ENCODE results near the gene ZNF146. TPM values are rescaled to one million over a fixed set of nuclear protein-coding genes. Genes with fewer than 3 reads are reported as not detected.

ZNF146 gene
- total RNA-seq, 6 experiments from 2014 or later: 16.2 to 33.0 (median 27.0) TPM

Small RNA genes within 50 kb of the gene (small RNA-seq; reads per million reads assigned to genes)
- 0 reads per million in 2 experiments for gene RF00019

Other genes with a start within 250 kb of the ZNF146 start
- 10 to 100 TPM in 4 of 6 experiments, 1 to 10 TPM in 2; 8.4 to 41.9 (median 12.0) TPM for gene SDHAF1, start 219.9 kb upstream of the ZNF146 start, total RNA-seq
- 1 to 10 TPM; 3.9 to 7.5 (median 7.0) TPM for gene SYNE4, start 206.3 kb upstream of the ZNF146 start, total RNA-seq
- 10 to 100 TPM in 5 of 6 experiments, 1 to 10 TPM in 1; 9.7 to 31.2 (median 11.5) TPM for gene ALKBH6, start 200.9 kb upstream of the ZNF146 start, total RNA-seq
- 1 to 10 TPM in 2 of 6 experiments, under 1 TPM in 4; 0.55 to 1.6 (median 0.94) TPM for gene CLIP3, start 182.2 kb upstream of the ZNF146 start, total RNA-seq
- 1 to 10 TPM; 2.5 to 9.0 (median 4.2) TPM for gene THAP8, start 160.8 kb upstream of the ZNF146 start, total RNA-seq
- 1 to 10 TPM in 2 of 6 experiments, under 1 TPM in 4; 0.20 to 1.6 (median 0.58) TPM for gene WDR62, start 160.2 kb upstream of the ZNF146 start, total RNA-seq
- not detected for gene OVOL3, start 104.0 kb upstream of the ZNF146 start, total RNA-seq
- 10 to 100 TPM; 27.3 to 34.4 (median 29.9) TPM for gene POLR2I, start 100.2 kb upstream of the ZNF146 start, total RNA-seq
- gene TBCB, start 99.6 kb upstream of the ZNF146 start, total RNA-seq: 10 to 100 TPM; 27.8 to 64.7 (median 36.4) TPM
- gene CAPNS1, start 75.0 kb upstream of the ZNF146 start, total RNA-seq: 100 to 1,000 TPM in 4 of 6 experiments, 10 to 100 TPM in 2; 93.0 to 252 (median 168) TPM
- 1 to 10 TPM; 1.0 to 6.2 (median 3.8) TPM for gene COX7A1, start 62.7 kb upstream of the ZNF146 start, total RNA-seq
- 1 to 10 TPM in 5 of 6 experiments, under 1 TPM in 1; 0.37 to 3.6 (median 2.2) TPM for gene ZNF565, start 441 bp upstream of the ZNF146 start, total RNA-seq
- gene ZFP14, start 164.1 kb downstream of the ZNF146 start, total RNA-seq: 1 to 10 TPM; 1.1 to 1.9 (median 1.8) TPM
- 1 to 10 TPM in 1 of 6 experiments, under 1 TPM in 5; 0.26 to 1.2 (median 0.74) TPM for gene ZFP82, start 203.5 kb downstream of the ZNF146 start, total RNA-seq

Data from right lobe of liver (tissue), 5 donors.